ENCODE results near the gene MYCBP. TPM values are rescaled to one million over a fixed set of nuclear protein-coding genes. Genes with fewer than 3 reads are reported as not detected.
"Not testable (repeated sequence)": the region's sequence is repeated elsewhere in the genome, so short reads cannot be mapped to it uniquely, and the experiment has no call there.

Gene MYCBP
- 40.4 and 53.0 TPM in 2 replicates for total RNA-seq (2014; rRNA removed; shearing (Covaris generic))

DNA sequence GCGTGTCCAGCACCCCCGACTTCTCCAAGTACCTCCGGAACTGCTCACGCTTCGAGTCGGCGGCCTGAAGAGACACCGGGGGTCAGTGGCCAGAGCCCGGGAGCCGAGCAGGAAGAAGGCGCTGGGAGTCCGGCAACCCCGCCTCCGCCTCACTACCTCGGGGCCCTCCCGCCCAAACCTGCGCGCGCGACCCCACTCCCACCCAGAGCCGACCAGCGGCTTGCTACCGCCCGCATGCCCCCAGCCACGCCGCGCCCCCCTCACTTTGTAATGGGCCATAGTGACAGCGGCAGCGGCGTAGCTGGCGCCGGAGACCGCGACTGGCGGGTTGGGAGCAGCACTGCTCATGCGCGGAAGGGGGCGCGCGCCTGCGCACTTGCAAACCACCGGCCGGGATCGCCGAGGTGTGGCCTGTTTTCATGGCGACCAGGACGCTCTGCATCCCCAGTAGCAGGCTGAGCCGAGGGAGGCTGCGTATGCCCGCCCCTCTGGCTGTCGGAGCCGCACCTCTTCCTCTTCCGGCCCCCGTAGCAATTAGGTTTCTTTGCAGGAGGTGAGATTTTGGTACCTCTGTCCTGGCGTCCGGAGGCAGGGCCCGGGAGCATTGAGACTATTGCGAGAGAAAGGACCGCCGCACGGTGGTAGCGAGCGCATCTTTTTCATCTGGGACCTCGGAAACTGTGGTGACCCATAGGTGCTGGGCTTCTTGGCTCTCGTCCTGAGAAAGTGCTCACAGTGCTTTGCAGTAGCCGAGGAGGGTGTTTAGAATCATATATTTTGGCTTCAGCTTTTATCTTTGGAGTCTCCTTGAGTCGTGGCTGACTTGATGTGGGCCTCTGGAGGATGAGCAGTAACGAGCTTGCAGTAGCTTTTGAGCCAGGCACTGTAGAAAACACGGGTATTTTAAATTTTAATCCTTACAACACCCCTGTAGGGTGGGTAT, at the start of gene MYCBP:
Gene MYCBP (minus strand): TSS at position 322 of the 943 bp plus-strand sequence. CDS start 43 bp downstream, at position 279.
- peak; percentile 95 for DNase-seq (ENCODE audit: low spot score)

- DNase-seq (ENCODE audit: low spot score), result no peak
Measured at GRCh38 chr1:38919130-38919529, 46.0 kb upstream of the MYCBP start.

GRCh38 chr1:38918568-38918967, 45.4 kb upstream of the MYCBP start:
- DNase-seq (ENCODE audit: low spot score), result no peak

DNA sequence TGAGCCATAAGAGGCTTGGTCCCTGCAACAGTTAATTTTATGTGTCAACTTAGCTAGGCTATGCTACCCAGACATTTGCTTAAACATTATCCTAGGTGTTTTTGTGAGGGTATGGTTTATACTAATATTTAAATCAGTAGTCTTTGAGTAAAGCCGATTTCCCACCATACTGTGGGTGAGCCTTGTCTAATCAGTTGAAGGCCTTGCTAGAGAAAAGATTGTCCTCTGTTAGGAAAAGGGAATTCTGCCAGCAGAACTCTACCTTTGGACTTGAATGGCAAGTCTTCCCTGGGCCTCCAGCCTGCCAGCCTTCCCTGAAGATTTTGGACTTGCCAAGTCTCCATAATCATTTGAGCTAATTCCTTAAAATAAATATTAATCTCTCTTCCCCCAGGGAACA, 44.6 kb upstream of the MYCBP start:
- DNase-seq (ENCODE audit: low spot score), result no peak

GRCh38 chr1:38917337-38917736, 44.2 kb upstream of the MYCBP start:
- no peak for DNase-seq (ENCODE audit: low spot score)

DNA sequence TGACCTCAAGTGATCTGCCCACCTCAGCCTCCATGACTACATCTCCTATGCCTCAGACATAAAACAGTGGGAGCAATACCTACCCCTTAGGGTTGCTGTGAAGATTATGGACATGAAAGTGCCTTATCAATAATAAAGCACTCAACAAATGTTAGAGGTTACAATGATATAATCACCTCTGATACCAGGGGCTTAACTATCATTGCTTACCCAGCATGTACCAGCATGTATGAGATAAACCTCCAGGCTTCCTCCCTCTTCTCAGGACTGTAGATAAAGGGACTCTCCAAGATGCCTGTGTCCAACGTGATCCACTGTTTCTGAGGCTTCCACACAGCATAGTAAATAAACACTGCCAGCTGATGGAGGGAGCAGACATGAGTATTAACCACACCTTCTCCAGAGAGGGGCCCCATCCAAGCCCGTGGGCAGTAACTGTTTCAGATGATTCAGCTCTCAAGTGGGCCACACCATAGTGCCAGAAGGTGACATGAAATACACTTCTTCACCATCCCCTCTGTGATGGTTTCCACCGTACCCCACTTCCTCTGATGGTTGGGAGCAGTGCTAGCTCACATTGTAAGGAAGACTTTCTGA, 42.3 kb upstream of the MYCBP start:
- DNase-seq (ENCODE audit: low spot score), result peak; percentile 27

- DNase-seq (ENCODE audit: low spot score), result not testable (repeated sequence)
Measured at GRCh38 chr1:38914908-38915307, 41.8 kb upstream of the MYCBP start.

- DNase-seq (ENCODE audit: low spot score), result no peak
Measured at GRCh38 chr1:38908821-38909220, 35.7 kb upstream of the MYCBP start.

- DNase-seq (ENCODE audit: low spot score), result no peak
Measured at GRCh38 chr1:38905985-38906384, 32.8 kb upstream of the MYCBP start.

DNA sequence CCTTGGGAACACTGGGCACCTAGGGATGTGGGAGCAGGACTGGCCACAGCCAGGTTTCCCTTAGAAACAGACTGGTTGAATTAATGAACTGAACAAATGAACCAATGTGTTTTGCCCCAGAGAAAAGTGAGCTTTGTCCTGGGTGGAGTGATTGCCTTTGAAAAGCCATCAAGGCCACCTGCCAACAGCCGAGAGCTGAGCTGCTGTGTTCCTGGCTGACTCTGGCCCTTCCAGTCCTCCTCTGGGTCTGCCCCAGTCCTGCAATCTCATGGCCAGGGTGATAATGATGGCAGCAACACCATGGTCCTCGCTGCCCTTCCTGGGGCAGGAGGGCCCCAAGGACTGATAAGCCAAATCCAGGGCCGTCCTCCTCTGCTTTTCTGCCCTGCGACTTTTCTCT, 26.4 kb upstream of the MYCBP start:
- no peak for DNase-seq (ENCODE audit: low spot score)

- DNase-seq (ENCODE audit: low spot score), result no peak
Measured at GRCh38 chr1:38898653-38899230, 25.6 kb upstream of the MYCBP start.

- no peak for DNase-seq (ENCODE audit: low spot score)
Measured at GRCh38 chr1:38896169-38896568, 23.0 kb upstream of the MYCBP start.

DNA sequence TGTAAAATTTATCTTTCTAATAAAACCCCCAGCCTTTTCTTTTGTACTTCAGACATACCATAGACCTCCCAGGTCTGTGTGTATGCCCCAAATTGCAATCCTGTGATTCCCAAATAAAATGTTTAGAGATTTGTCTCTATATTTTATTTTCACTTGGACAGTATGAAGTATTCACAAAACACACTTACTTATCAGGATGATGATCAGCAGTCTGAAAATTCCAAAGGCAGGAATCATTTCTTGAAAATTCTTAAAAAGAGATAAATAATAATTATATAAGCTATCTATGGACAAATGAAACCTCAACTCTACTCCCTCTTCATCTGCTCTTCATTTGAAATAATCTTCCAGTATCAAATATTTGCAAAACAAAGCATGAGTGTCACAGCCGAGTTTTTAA, 19.8 kb upstream of the MYCBP start:
- no peak for DNase-seq (ENCODE audit: low spot score)

- no peak for DNase-seq (ENCODE audit: low spot score)
Measured at GRCh38 chr1:38891753-38892152, 18.6 kb upstream of the MYCBP start.

- DNase-seq (ENCODE audit: low spot score), result no peak
Measured at GRCh38 chr1:38889589-38889988, 16.4 kb upstream of the MYCBP start.

DNA sequence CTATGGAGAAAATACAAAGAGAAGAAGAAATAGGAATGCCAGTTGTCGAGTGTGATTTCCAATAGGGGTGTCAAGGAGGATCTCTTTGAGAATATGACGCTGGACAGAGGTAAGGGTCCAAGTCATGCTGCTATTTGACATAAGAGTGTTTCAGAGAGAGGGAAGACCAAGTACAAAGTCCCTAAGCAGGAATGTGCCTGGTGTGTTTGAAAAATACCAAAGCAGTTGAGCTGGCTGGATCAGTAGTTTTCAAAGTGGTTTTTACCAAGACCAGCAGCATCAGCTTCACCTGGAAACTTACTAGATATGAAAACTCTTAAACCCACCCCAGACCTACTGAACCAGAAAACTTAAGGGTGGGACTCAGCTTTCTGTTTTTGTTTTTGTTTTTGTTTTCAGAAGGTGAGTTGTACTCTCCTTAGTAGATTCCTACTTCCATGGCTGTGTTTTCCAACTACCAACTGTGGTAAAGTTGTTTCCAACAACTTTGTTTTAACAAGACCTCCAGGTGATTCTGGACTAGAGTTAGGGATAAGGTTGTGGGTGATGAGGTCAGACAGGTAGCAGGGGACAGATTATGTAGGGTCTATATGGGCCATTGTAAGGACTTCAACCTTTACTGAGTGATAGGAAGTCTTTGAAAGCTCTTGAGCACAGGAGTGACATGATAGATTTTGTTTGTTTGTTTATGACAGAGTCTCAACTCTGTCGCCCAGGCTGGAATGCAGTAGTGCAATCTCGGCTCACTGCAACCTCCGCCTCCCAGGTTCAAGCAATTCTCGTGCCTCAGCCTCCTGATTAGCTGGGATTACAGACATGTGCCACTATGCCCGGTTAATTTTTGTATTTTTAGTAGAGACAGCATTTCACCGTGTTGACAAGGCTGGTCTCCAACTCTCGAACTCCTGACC, 15.5 kb upstream of the MYCBP start:
- DNase-seq (ENCODE audit: low spot score), result no peak

DNA sequence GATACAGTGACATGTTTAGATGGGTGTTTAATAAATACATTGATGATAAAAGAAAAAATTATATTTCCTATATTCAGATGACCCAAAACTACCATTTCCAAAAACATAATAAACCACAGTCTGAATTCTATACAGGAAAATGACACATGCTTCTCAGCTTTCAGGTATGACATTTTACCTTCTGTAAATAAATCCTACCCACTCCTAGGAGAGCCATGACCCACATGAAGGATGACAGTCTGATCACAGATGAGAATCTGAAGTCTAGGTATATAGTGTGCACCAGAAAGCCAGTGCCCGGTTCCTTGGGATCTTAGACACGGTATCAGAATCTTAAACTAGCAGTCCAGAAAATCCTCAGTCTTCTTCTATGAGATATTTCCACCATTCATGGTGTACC, 11.9 kb upstream of the MYCBP start:
- DNase-seq (ENCODE audit: low spot score), result no peak

DNA sequence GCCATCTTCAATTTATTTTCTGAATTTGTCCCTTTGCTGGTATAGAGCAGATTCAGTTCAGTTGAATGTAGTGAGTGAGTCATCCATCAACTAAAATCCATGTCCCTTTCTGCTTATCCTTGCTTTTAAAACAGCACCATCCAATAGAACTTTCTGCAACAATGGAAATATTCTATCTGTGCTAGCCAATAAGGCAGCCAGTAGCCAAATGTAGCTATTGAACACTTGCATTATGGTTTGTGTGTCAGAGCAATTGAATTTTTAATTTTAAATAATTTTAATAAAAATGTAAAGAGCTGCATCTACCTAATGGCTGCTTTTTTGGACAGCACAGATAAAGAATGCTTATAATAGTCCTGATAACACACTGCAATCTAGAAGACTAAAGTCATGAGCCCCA, 8.3 kb upstream of the MYCBP start, which contains the start of gene GJA9:
Gene GJA9 (minus strand): TSS at position 101 of the 400 bp plus-strand sequence. CDS start 5,489 bp downstream, outside the sequence.
- DNase-seq (ENCODE audit: low spot score), result no peak

GRCh38 chr1:38875811-38876210, 2.7 kb upstream of the MYCBP start:
- DNase-seq (ENCODE audit: low spot score), result no peak

- no peak for DNase-seq (ENCODE audit: low spot score)
Measured at GRCh38 chr1:38872401-38873026, 634 bp downstream of the MYCBP start.

DNA sequence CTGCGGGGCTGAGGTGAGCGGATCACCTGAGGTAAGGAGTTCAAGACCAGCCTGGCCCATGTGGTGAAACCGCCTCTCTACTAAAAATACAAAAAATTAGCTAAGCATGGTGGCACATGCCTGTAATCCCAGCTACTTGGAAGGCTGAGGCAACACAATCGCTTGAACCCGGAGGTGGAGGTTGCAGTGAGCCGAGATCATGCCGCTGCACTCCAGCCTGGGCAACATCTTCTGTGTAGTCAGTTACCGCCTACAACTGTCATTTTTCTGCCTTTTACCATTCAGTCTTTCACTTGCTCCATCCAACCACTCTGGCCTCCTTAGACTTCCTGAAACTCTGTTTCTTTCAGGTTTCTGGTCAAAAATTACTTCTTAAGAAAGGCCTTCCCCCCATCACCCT, 2.2 kb downstream of the MYCBP start:
- no peak for DNase-seq (ENCODE audit: low spot score)

All from H4 (cell line).